Astrocyte (in vitro differentiated cells and primary cell): ENCODE results near the gene CHST5. TPM values are rescaled to one million over a fixed set of nuclear protein-coding genes. Genes with fewer than 3 reads are reported as not detected.
"Not testable (repeated sequence)": the region's sequence is repeated elsewhere in the genome, so short reads cannot be mapped to it uniquely, and the experiment has no call there.

Source experiments
- DNase-seq: peaks from one replicate; pipeline ENCODE4 v3.0.0-alpha.2; 2010; ENCODE audit warnings: low read depth
- FAIRE-seq: peaks from 2 replicates; lab custom pipeline; 2011; peaks lifted over from hg19 to GRCh38; lab: Jason Lieb, UNC
- H2AFZ ChIP-seq: 2 replicates; pipeline ENCODE4 v1.6.0; 2012; ENCODE audit warnings: low read depth, low read length, inconsistent platforms
- H3K27ac ChIP-seq: 2 replicates; pipeline ENCODE4 v1.5.1; 2011; ENCODE audit warnings: low read depth, low read length, inconsistent platforms
- H3K27me3 ChIP-seq: 2 replicates; pipeline ENCODE4 v1.6.0; 2011; ENCODE audit warnings: low read length, inconsistent platforms; ENCODE audit not compliant: insufficient read depth
- H3K36me3 ChIP-seq: 2 replicates; pipeline ENCODE4 v1.5.1; 2011; ENCODE audit warnings: low read length, inconsistent platforms; ENCODE audit not compliant: insufficient read depth
- H3K4me1 ChIP-seq: 2 replicates; pipeline ENCODE4 v1.5.1; 2011; ENCODE audit warnings: low read length, inconsistent platforms; ENCODE audit not compliant: insufficient read depth
- H3K4me2 ChIP-seq: 2 replicates; pipeline ENCODE4 v1.6.0; 2012; ENCODE audit warnings: low read length, inconsistent platforms
- H3K4me3 ChIP-seq: 2 replicates; pipeline ENCODE4 v1.5.1; 2011; ENCODE audit warnings: low read depth, mild to moderate bottlenecking, low read length, inconsistent platforms; ENCODE audit not compliant: insufficient read depth
- H3K79me2 ChIP-seq: 2 replicates; pipeline ENCODE4 v1.6.0; 2012; ENCODE audit warnings: mild to moderate bottlenecking, low read length, inconsistent platforms; ENCODE audit not compliant: insufficient read depth
- H3K9ac ChIP-seq: 2 replicates; pipeline ENCODE4 v1.6.0; 2012; ENCODE audit warnings: mild to moderate bottlenecking, low read length, inconsistent platforms
- H3K9me3 ChIP-seq: 2 replicates; pipeline ENCODE4 v1.5.1; 2012; ENCODE audit warnings: low read depth, mild to moderate bottlenecking, low read length, inconsistent platforms; ENCODE audit not compliant: insufficient read depth
- H4K20me1 ChIP-seq: 2 replicates; pipeline ENCODE4 v1.6.0; 2012; ENCODE audit warnings: low read length, inconsistent platforms; ENCODE audit not compliant: insufficient read depth
- H3K27ac Mint-ChIP-seq: one replicate; pipeline ENCODE4 v1.8.0; 2021; ENCODE audit warnings: mild to moderate bottlenecking, mixed read lengths; ENCODE audit not compliant: unreplicated experiment
- H3K27me3 Mint-ChIP-seq: one replicate; pipeline ENCODE4 v1.8.0; 2021; ENCODE audit warnings: low read depth, mixed read lengths; ENCODE audit not compliant: unreplicated experiment
- H3K36me3 Mint-ChIP-seq: one replicate; pipeline ENCODE4 v1.8.0; 2021; ENCODE audit warnings: low read depth, mixed read lengths; ENCODE audit not compliant: unreplicated experiment
- H3K4me1 Mint-ChIP-seq: one replicate; pipeline ENCODE4 v1.8.0; 2021; ENCODE audit warnings: low read depth, mixed read lengths; ENCODE audit not compliant: unreplicated experiment
- H3K4me3 Mint-ChIP-seq: one replicate; pipeline ENCODE4 v1.8.0; 2021; ENCODE audit warnings: mild to moderate bottlenecking, moderate library complexity, mixed read lengths; ENCODE audit not compliant: unreplicated experiment
- H3K9me3 Mint-ChIP-seq: one replicate; pipeline ENCODE4 v1.8.0; 2021; ENCODE audit warnings: mild to moderate bottlenecking, mixed read lengths; ENCODE audit not compliant: unreplicated experiment
- CTCF ChIP-seq: IDR thresholded peaks from 2 replicates; pipeline ENCODE4 v1.5.1; 2011; ENCODE audit warnings: low read depth, mild to moderate bottlenecking, inconsistent platforms, low read length, moderate library complexity; ENCODE audit not compliant: insufficient read depth
- EZH2 ChIP-seq: IDR thresholded peaks from 2 replicates; pipeline ENCODE4 v1.6.1; 2012; ENCODE audit warnings: mild to moderate bottlenecking, low read length, inconsistent platforms; ENCODE audit not compliant: insufficient read depth
- total RNA-seq: library from RNA; stranded (reverse); gene quantifications from 2 replicates; pipeline ENCODE4 v1.2.1, GENCODE V29; 2021

CHST5 gene
- total RNA-seq, 1 donor from 2014 or later, result 0.09 TPM

DNA sequence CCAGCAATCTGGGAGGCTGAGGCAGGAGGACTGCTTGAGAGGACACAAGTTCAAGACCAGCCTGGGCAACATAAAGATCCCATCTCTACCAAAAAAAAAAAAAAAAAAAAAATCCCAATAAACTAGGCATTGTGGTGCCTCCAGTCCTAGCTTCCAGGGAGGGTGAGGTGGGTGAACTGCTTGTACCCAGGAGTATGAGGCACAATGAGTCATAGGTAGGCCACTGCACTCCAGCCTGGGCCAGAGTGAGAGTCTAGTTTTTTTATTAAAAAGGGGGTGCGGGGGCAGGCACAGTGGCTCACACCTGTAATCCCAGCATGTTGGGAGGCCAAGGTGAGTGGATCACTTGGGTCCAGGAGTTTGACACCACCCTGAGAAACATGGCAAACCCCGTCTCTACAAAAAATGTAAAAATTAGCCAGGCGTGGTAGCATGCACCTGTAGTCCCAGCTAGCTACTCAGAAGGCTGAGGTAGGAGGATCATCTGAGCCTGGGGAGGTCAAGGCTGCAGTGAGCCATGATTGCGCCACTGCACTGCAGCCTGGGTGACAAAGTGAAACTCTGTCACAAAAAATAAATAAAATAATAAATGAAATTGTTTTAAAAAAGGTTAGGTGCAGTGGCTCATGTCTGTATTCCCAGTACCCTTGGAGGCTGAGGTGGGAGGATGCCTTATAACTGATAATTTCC is 32.8 kb downstream of the CHST5 start:
- Histone ChIP-seq H3K27ac (no peak overlapping the region), H3K4me1 (no peaks in the 10 kb centered on the region), H3K9ac (no peak overlapping the region), H3K9me3 (no peaks in the 10 kb centered on the region), H3K79me2 (no peaks in the 10 kb centered on the region), H3K27me3 (no peaks in the 10 kb centered on the region), H4K20me1 (no peaks in the 10 kb centered on the region), H2AFZ (no peak overlapping the region), H3K36me3 (no peaks in the 10 kb centered on the region), H3K4me2 (no peak overlapping the region), H3K4me3 (no peak overlapping the region)
- H3K36me3 Mint-ChIP-seq, result no peaks in the 10 kb centered on the region
- TF ChIP-seq CTCF (no peak), EZH2 (no peak)
- H3K9me3 Mint-ChIP-seq, result no peaks in the 10 kb centered on the region
- H3K27me3 Mint-ChIP-seq, result peaks cover 5% of the 10 kb centered on the region
- no peak for FAIRE-seq
- peaks cover 8% of the 10 kb centered on the region for H3K4me1 Mint-ChIP-seq
- DNase-seq, result no peak
- H3K4me3 Mint-ChIP-seq, result no peak overlapping the region
- no peak overlapping the region for H3K27ac Mint-ChIP-seq

- peak overlapping the region; percentile 79 for H3K27ac Mint-ChIP-seq
These were observed 34.1 kb downstream of the CHST5 start for GRCh38 chr16:75501820-75502219.

DNA sequence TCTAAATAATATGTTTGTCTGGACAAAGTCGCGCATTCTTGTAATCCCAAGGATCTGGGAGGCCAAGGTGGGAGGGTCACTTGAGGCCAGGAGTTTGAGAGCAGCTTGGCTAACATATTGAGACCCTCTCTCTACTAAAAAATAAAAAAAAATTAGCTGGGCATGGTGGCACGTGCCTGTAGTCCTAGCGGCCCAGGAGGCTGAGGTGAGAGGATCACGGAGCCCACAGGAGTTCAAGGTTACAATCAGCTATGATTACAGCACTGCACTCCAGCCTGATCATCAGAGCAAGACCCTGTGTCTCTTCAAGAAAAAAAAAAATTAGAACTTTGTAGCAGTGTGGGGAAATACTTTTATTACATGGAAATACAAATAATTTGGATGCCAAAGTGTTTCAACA is 34.5 kb downstream of the CHST5 start:
- Histone ChIP-seq H3K27ac (no peak overlapping the region), H3K4me2 (no peak overlapping the region), H3K4me1 (no peaks in the 10 kb centered on the region), H3K9ac (no peak overlapping the region), H3K9me3 (no peaks in the 10 kb centered on the region), H4K20me1 (no peaks in the 10 kb centered on the region), H3K27me3 (peaks cover 2% of the 10 kb centered on the region), H3K4me3 (no peak overlapping the region), H2AFZ (no peak overlapping the region), H3K79me2 (no peaks in the 10 kb centered on the region), H3K36me3 (no peaks in the 10 kb centered on the region)
- TF ChIP-seq EZH2, result no peak
- no peak for TF ChIP-seq CTCF
- H3K4me3 Mint-ChIP-seq, result no peak overlapping the region
- FAIRE-seq (no peak), DNase-seq (no peak)
- H3K9me3 Mint-ChIP-seq, result no peaks in the 10 kb centered on the region
- H3K27ac Mint-ChIP-seq, result no peak overlapping the region
- H3K4me1 Mint-ChIP-seq, result peaks cover 3% of the 10 kb centered on the region
- peaks cover 5% of the 10 kb centered on the region for H3K27me3 Mint-ChIP-seq
- H3K36me3 Mint-ChIP-seq, result no peaks in the 10 kb centered on the region

More at GRCh38 chr16:75501820-75502219, 34.1 kb downstream of the CHST5 start:
- not testable (repeated sequence) for H3K4me1 ChIP-seq, H3K9me3 ChIP-seq, H3K4me3 Mint-ChIP-seq, H3K36me3 ChIP-seq, FAIRE-seq, H3K9me3 Mint-ChIP-seq, H3K36me3 Mint-ChIP-seq, H3K79me2 ChIP-seq, H3K27ac ChIP-seq, H3K9ac ChIP-seq, H3K4me2 ChIP-seq, H2AFZ ChIP-seq, H3K4me3 ChIP-seq, H3K27me3 Mint-ChIP-seq, H4K20me1 ChIP-seq, H3K27me3 ChIP-seq, H3K4me1 Mint-ChIP-seq
- DNase-seq, result peak; percentile 29

DNA sequence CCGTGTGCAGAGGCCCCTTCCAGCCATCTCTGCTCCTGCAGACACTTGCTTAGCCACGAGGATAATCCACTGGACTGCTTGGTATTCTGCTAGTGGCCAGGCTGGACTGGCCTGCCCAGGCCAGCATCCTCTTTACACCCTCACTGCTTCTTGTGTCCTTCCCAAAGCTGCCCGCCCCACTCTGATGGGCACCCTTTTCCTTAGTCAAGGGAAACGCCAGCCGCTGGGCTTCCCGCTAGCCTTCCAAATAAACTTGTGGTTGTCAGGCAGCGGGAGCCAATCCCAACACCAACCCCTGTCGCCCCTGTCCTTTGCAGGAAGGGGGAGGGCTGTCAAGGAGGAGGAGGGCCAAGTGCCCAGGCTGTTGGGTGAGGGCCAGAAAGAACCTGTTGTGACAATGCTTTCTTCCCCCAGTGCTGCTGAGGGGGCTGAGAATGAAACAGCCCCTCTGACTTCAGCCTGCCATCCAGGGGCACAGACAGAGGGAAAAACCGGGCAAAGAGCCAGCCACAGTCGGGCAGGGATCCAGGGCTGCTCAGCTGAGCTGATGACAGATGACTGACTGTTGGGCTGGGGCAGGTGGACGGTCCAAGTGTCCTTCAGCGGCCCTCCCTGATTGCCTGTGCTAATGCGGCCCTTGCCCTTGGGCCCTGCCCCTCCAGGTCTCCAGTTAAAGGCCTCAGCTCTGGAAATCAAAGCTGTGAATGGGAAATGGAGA is 37.1 kb downstream of the CHST5 start:
- not testable (repeated sequence) for H3K79me2 ChIP-seq, FAIRE-seq, H3K27ac Mint-ChIP-seq, H3K27ac ChIP-seq, H4K20me1 ChIP-seq, H3K4me1 Mint-ChIP-seq, H2AFZ ChIP-seq, H3K9ac ChIP-seq, H3K36me3 Mint-ChIP-seq, H3K4me3 Mint-ChIP-seq, H3K27me3 ChIP-seq, DNase-seq, H3K9me3 Mint-ChIP-seq, H3K4me1 ChIP-seq, H3K36me3 ChIP-seq, H3K4me2 ChIP-seq, H3K9me3 ChIP-seq, H3K4me3 ChIP-seq
- H3K27me3 Mint-ChIP-seq, result peaks cover 14% of the 10 kb centered on the region
